Stomach smooth muscle (tissue), 2 donors: ENCODE measurements around the gene UGT1A9.
"Not testable (repeated sequence)": the region's sequence is repeated elsewhere in the genome, so short reads cannot be mapped to it uniquely, and the experiment has no call there.

Experiments used
- H3K27ac ChIP-seq: one replicate; pipeline ENCODE4 v1.7.0; 2013; ENCODE audit warnings: mild to moderate bottlenecking, low read length, inconsistent platforms
- H3K27me3 ChIP-seq, 2 donors: one replicate each; pipeline ENCODE4 v1.7.0; 2013; ENCODE audit warnings: low read length in 2 of 2; ENCODE audit not compliant: insufficient read depth in 2 of 2, control insufficient read depth in 1 of 2
- H3K36me3 ChIP-seq, 2 donors: one replicate each; pipeline ENCODE4 v1.7.0; 2013; ENCODE audit warnings: low read length in 2 of 2; ENCODE audit not compliant: control insufficient read depth in 2 of 2, insufficient read depth in 2 of 2
- H3K4me1 ChIP-seq: one replicate; pipeline ENCODE4 v1.7.0; 2013; ENCODE audit warnings: low read length; ENCODE audit not compliant: control insufficient read depth, insufficient read depth
- H3K4me3 ChIP-seq, 2 donors: one replicate each; pipeline ENCODE4 v1.7.0; 2013; ENCODE audit warnings: low read length in 2 of 2
- H3K9ac ChIP-seq, 2 donors: one replicate each; pipeline ENCODE4 v1.7.0; 2013; ENCODE audit warnings: low read length in 2 of 2, mild to moderate bottlenecking in 1 of 2
- H3K9me3 ChIP-seq, 2 donors: one replicate each; pipeline ENCODE4 v1.7.0; 2013; ENCODE audit warnings: low read length in 2 of 2; ENCODE audit not compliant: control insufficient read depth in 2 of 2
- donor health status: healthy.
- donor health status: Pancreatic carcinoma.

Gene UGT1A9

DNA sequence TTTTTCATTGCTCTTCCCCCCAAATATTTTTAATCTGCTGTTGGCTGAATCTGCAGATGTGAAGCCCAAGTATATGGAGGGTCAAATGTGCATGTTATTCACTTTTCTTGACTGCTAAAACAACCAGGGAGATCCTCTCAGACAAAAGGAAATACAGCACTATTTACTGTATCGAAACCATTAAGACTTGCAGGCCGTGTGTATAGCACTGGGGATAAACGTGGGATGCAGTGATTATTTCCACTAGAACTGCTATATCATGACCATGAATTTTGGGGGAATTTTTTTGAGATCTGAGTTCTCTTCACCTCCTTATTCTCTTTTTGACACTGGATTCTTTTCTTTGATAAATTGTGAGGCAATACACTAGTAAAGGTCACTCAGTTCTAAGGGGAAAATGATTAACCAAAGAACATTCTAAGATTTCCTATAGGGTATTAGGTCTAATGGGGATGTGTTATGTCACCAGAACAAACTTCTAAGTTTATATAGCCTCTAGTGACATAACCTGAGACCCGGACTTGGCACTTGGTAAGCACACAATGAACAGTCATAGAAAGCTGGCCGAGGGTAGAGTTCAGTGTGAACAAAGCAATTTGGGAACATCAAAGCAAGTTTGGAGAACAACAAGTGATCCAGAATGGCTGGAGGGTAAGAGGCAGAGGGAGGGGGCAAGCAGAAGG is 73.5 kb downstream of the UGT1A9 start:
- Histone ChIP-seq H3K27me3 (no peaks in the 10 kb centered on the region), H3K27ac (no peak overlapping the region), H3K9me3 (no peaks in the 10 kb centered on the region), H3K4me1 (no peaks in the 10 kb centered on the region), H3K36me3 (no peaks in the 10 kb centered on the region), H3K4me3 (no peak overlapping the region), H3K9ac (no peak overlapping the region)

DNA sequence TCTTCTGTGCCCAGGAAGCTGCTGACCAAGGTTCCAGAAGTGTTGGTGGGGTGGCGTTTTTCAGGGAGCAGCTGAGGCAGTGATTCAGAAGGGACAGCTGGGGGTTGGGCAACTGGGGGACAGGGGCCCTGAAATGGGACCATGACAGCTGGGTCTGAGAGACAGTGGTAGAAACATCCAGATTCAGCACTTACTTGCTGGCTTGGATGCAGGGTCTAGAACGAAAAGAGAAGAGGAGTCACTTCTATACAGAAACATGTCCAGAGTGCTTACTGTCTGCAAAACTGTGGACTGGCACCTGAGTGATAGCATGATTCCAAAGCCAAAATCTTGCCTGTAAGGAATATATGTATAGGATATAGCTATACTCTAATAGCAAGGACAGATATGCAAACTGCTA is 74.1 kb downstream of the UGT1A9 start:
- not testable (repeated sequence) for H3K9me3 ChIP-seq, H3K36me3 ChIP-seq, H3K27ac ChIP-seq, H3K4me1 ChIP-seq, H3K4me3 ChIP-seq, H3K27me3 ChIP-seq, H3K9ac ChIP-seq

DNA sequence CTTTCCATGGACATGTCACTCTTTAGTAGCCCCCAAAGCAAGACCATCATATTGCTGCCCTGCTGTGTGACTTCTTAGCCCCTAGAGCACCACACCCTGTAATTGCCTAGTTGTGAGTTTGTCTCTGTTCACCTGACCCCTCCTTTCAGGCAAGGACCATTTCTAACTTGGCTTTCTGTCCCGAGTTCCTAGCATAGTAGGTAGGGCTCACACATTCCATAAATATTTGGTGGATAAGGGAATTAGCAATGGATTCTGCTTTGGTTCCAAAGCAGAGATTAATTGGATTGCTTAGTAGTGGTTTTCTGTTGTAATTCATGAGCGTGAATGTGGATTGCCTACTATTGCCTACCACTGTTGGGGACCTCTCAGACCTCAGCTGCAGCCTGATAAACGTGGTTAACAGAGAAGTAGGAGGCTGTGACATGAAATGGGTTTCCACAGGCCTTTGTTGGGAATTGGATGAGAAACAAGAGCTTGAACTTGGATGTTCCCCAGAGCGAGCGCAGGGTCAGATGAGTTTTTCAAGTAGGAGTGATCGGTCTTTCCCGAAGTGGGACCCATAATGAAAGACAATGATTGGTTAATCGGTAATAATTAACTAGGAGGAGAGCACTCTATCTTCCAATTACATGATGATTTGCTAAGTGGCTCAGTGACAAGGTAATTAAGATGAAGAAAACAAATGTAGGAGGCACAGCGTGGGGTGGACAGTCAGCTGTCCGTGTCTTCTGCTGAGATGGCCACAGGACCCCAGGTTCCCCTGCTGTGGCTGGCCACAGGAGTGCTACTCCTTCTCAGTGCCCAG is 75.0 kb downstream of the UGT1A9 start:
- Histone ChIP-seq H3K27ac (no peak overlapping the region), H3K27me3 (no peaks in the 10 kb centered on the region), H3K9me3 (no peaks in the 10 kb centered on the region), H3K4me3 (no peak overlapping the region), H3K4me1 (no peaks in the 10 kb centered on the region), H3K36me3 (no peaks in the 10 kb centered on the region), H3K9ac (no peak overlapping the region)

DNA sequence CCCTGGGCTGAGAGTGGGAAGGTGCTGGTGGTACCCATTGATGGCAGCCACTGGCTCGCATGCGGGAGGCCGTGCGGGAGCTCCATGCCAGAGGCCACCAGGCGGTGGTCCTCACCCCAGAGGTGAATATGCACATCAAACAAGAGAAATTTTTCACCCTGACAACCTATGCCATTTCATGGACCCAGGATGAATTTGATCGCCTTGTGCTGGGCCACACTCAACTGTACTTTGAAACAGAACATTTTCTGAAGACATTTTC is 75.5 kb downstream of the UGT1A9 start:
- Histone ChIP-seq H3K4me1 (no peaks in the 10 kb centered on the region), H3K9me3 (no peaks in the 10 kb centered on the region), H3K27me3 (no peaks in the 10 kb centered on the region), H3K9ac (no peak overlapping the region), H3K4me3 (no peak overlapping the region), H3K27ac (no peak overlapping the region), H3K36me3 (no peaks in the 10 kb centered on the region)

DNA sequence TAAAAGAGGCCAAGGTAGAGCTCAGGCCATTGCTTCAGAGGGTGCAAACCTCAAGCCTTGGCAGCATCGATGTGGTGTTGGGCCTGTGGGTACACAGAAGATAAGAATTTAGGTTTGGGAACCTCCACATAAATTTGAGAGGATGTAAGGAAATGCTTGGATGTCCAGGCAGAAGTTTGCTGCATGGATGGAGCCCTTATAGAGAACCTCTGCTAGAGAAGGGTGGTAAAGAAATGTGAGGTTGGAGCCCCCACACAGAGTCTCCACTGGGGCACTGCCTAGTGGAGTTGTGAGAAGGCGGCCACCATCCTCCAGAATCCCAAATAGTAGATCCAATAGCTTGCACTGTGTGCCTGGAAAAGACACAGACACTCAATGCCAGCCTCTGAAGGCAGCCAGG is 79.0 kb downstream of the UGT1A9 start:
- H3K36me3 ChIP-seq, H3K4me3 ChIP-seq, H3K9ac ChIP-seq, H3K4me1 ChIP-seq, H3K27me3 ChIP-seq, H3K27ac ChIP-seq, H3K9me3 ChIP-seq: not testable (repeated sequence)

DNA sequence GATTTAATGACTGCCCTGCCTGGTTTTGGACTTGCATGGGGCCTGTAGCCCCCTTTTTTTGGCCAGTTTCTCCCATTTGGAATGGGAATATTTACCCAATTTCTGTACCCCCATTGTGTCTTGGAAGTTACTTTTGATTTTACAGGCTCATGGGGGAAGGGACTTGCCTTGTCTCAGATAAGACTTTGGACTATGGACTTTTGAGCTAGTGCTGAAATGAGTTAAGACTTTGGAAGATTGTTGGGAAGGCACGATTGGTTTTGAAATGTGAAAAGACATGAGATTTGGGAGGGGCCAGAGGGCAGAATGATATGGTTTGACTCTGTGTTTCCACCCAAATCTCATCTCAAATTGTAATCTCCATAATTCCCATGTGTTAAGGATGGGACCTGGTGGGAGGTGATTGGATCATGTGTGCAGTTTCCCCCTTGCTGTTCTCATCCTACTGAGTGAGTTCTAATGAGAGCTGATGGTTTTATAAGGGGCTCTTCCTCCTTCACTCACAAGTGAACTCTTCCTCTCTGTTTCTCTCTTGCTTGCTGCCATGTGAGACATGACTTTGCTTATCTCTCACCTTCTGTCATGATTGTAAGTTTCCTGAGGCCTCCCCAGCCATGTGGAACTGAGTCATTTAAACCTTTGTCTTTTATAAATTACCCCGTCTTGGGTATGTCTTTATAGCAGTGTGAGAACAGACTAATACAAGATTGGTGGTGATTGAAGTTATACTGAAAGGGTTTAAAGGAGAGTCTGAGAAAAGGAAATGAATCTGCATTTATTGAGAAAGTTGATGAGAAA is 79.7 kb downstream of the UGT1A9 start:
- not testable (repeated sequence) for H3K9ac ChIP-seq, H3K27me3 ChIP-seq, H3K4me1 ChIP-seq, H3K4me3 ChIP-seq, H3K36me3 ChIP-seq, H3K27ac ChIP-seq, H3K9me3 ChIP-seq

DNA sequence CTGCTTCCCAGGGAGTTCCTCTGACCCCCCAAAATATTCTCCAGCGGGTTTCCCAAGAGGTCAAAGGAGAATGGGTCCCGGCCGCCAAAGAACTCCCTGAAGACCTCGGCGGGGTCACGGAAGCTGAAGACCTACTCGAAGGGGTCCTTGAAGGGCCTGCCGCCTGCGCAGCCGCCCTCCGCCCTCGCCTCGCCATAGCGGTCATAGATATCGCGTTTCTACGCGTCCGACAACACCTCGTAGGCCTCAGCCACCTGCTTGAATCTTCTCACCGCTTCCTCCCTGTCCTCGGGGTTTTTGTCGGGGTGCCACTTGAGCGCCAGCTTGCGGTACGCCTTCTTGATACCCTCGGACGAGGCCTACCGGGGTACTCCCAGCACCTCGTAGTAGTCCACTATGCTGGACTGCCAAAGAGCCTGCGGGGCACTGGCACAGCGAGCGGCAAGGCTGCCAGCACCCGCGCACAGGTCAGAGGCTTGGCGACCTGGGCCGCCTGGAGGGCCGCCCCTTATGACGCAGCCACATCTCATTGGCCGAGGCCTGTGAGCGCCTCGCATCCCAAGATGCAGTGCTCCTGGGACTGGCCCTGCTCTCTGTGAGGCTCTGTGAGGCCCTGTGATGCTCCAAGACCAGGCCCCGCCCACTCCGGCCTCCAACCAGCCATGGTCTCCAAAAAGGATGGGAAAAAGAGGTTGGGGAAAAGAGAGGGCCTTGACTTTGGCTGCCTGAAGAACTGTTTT is 83.3 kb downstream of the UGT1A9 start:
- Histone ChIP-seq H3K9ac (no peak overlapping the region), H3K4me1 (no peaks in the 10 kb centered on the region), H3K36me3 (no peaks in the 10 kb centered on the region), H3K9me3 (no peaks in the 10 kb centered on the region), H3K4me3 (no peak overlapping the region), H3K27me3 (no peaks in the 10 kb centered on the region), H3K27ac (no peak overlapping the region)

DNA sequence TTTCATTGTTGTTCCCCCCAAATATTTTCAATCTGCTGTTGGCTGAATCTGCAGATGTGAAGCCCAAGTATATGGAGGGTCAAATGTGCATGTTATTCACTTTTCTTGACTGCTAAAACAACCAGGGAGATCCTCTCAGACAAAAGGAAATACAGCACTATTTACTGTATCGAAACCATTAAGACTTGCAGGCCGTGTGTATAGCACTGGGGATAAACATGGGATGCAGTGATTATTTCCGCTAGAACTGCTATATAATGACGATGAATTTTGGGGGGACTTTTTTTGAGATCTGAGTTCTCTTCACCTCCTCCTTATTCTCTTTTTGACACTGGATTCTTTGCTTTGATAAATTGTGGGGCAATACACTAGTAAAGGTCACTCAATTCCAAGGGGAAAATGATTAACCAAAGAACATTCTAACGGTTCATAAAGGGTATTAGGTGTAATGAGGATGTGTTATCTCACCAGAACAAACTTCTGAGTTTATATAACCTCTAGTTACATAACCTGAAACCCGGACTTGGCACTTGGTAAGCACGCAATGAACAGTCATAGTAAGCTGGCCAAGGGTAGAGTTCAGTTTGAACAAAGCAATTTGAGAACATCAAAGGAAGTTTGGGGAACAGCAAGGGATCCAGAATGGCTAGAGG is 84.9 kb downstream of the UGT1A9 start:
- H3K9ac ChIP-seq, result no peak overlapping the region

DNA sequence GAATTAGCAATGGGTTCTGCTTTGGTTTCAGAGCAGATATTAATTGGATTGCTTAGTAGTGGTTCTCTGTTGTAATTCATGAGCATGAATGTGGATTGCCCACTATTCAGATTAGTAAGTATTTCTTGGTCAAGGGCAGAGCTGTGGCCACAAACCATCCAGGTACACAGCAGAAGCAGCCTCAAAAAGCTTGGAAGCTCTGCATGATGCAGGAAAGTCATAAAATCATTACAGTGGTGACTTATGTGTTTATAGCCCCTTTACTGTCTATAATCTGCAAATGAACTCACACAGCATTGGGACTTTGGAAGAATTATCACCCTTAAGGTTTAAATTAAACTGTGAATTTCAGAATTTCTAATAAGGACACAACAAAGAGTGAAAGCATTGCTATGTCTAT is 86.4 kb downstream of the UGT1A9 start:
- H3K36me3 ChIP-seq, result no peaks in the 10 kb centered on the region
- H3K4me1 ChIP-seq, result no peaks in the 10 kb centered on the region
- H3K4me3 ChIP-seq, result no peak overlapping the region
- no peak overlapping the region for H3K27ac ChIP-seq
- no peaks in the 10 kb centered on the region for H3K9me3 ChIP-seq
- no peak overlapping the region for H3K9ac ChIP-seq
- no peaks in the 10 kb centered on the region for H3K27me3 ChIP-seq

More for the DNA sequence above, 84.9 kb downstream of the UGT1A9 start:
- H3K4me1 ChIP-seq, result no peaks in the 10 kb centered on the region
- H3K36me3 ChIP-seq, result no peaks in the 10 kb centered on the region
- no peak overlapping the region for H3K27ac ChIP-seq
- H3K9me3 ChIP-seq, result no peaks in the 10 kb centered on the region
- no peak overlapping the region for H3K4me3 ChIP-seq
- no peaks in the 10 kb centered on the region for H3K27me3 ChIP-seq

DNA sequence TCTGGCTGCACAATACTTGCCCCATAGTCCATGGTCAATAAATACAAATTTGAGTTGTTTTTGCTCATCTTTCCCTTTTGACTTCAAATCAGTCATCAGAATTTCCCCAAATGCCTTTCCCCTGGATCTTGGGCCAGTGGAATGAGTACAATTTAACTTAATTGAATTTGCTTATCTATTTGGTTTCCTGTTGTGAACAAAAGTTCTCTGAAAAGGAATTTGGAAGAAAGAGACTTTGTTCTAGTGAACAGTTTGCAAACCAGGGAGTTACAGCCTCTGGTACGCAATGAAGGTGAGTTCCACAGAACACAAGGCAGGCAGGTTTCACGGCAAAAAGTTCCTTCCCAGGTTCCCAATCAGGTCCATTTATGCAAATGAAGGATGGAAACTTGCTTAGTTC is 87.2 kb downstream of the UGT1A9 start:
- H3K27me3 ChIP-seq, result no peaks in the 10 kb centered on the region
- H3K9ac ChIP-seq, result no peak overlapping the region

More for the DNA sequence above, 87.2 kb downstream of the UGT1A9 start:
- H3K27ac ChIP-seq, result no peak overlapping the region
- no peaks in the 10 kb centered on the region for H3K36me3 ChIP-seq
- no peak overlapping the region for H3K4me3 ChIP-seq
- no peaks in the 10 kb centered on the region for H3K9me3 ChIP-seq
- no peaks in the 10 kb centered on the region for H3K4me1 ChIP-seq
